GM12891 (cell line): ENCODE measurements around the gene NLGN1.

Experiments
- DNase-seq: peaks from one replicate; pipeline ENCODE4 v3.0.0; 2011; ENCODE audit warnings: low spot score; ENCODE audit not compliant: insufficient read length
- FAIRE-seq: peaks from 2 replicates; lab custom pipeline; 2011; peaks lifted over from hg19 to GRCh38; lab: Jason Lieb, UNC
- PAX5 ChIP-seq: IDR thresholded peaks from 2 replicates; pipeline ENCODE4 v1.6.1; 2011; ENCODE audit warnings: low read length, moderate library complexity, mild to moderate bottlenecking; ENCODE audit not compliant: insufficient read depth, severe bottlenecking
- POLR2A ChIP-seq: IDR thresholded peaks from 2 replicates; pipeline ENCODE4 v1.6.1; 2011; ENCODE audit warnings: low read depth, low read length, control low read depth
- POLR2AphosphoS5 ChIP-seq: IDR thresholded peaks from 2 replicates; pipeline ENCODE4 v1.6.1; 2011; ENCODE audit warnings: low read depth, low read length, control low read depth
- POU2F2 ChIP-seq: IDR thresholded peaks from 2 replicates; pipeline ENCODE4 v1.6.1; 2011; ENCODE audit warnings: low read depth, mild to moderate bottlenecking, control low read depth, low read length, moderate library complexity
- SPI1 ChIP-seq: IDR thresholded peaks from 2 replicates; pipeline ENCODE4 v1.6.1; 2011; ENCODE audit warnings: low read depth, low read length, control low read depth
- TAF1 ChIP-seq: IDR thresholded peaks from 2 replicates; pipeline ENCODE4 v1.6.1; 2011; ENCODE audit warnings: low read depth, low read length, control low read depth

Gene NLGN1

DNA sequence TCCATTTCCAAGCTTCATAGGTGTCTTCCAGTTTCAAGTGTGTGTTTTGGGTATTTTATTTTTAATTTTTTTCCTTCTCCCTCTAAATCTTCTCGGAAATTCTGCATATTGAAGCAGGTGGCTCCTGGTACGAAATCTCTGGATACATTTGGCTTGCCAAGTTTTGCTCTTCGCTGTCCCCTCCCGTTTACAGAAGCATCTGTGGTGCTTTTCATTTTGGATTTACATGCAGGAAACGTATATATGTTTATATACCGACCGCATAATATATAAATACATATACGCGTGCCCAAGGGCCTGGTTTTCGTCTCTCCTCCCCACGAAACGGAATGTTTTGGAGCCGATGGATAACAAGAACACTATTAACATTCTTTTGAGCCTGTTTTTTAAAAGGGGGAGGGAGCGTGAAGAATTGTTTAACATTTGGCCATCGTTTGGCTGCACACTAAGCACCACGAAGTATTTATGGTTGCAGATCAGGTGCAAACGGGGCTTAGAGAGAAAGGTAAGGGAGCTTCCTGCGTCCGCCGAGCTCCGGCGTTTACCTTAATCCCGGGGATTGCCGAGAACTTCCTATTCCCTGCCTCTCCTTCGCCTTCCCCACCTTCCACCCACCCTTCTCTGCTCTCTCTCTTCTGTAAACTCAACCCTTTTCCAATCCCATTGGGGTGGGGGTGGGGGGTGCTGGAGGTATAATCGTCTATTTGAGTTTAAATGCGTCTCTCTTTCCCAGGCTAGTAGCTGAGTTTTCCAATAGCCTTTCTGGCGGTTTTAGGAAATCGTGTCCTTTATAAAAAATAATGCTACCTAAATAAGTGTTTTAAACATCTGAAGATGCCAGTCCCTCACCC, 1.1 kb upstream of the NLGN1 start:
- TF ChIP-seq SPI1: no peak
- TF ChIP-seq PAX5: no peak
- TF ChIP-seq POLR2AphosphoS5: no peak
- no peak for TF ChIP-seq POLR2A
- no peak for TF ChIP-seq TAF1
- TF ChIP-seq POU2F2: no peak
- DNase-seq (no peak), FAIRE-seq (no peak)

DNA sequence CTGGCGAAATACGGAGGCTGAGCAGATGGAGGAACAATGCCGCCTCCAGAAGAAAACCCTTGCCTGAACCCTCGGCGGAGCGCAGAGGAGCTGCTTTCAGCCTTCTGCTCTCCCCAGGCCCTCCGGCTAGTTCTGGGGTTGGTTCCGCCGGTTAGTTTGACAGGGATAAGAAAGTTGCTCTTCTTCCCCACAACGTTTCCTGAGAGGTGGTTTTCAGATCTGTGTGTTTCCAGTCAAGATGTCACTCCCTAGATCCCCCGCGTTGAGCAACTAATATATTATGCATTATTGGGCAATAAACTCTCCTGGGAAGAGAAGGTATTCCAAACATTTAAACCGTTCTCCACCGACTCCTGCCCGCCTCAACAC, 551 bp downstream of the NLGN1 start:
- TF ChIP-seq TAF1: no peak
- TF ChIP-seq SPI1: no peak
- no peak for TF ChIP-seq POU2F2
- no peak for TF ChIP-seq POLR2AphosphoS5
- no peak for TF ChIP-seq POLR2A
- no peak for TF ChIP-seq PAX5
- DNase-seq (no peak), FAIRE-seq (no peak)

- TF ChIP-seq PAX5: no peak
- TF ChIP-seq POLR2AphosphoS5: no peak
- TF ChIP-seq POLR2A: no peak
- no peak for TF ChIP-seq POU2F2
- no peak for TF ChIP-seq SPI1
- no peak for TF ChIP-seq TAF1
- DNase-seq (no peak), FAIRE-seq (no peak)
Measured at GRCh38 chr3:173399044-173399443, 1.5 kb downstream of the NLGN1 start.

DNA sequence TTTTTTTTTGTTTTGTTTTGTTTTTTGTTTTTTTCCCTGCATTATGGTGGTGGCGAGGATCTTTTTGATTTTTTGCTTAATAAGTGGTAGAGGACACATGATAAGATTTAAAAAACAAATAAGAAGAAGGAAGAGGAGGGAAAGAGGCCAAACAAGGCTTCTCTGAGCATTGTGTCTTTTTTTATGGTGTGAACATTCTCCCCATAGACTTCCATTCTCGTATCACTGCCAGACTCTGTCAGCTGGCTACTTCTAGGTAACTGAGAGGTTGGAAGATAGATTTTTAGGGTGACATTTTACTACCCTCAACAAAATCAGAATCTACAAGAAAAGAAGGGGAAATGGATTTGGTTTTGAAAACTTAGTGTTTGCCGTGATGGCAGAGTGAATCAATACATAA, 3.8 kb downstream of the NLGN1 start:
- TF ChIP-seq PAX5 (no peak), POLR2AphosphoS5 (no peak), SPI1 (no peak), TAF1 (no peak), POU2F2 (no peak), POLR2A (no peak)
- no peak for DNase-seq
- no peak for FAIRE-seq

DNA sequence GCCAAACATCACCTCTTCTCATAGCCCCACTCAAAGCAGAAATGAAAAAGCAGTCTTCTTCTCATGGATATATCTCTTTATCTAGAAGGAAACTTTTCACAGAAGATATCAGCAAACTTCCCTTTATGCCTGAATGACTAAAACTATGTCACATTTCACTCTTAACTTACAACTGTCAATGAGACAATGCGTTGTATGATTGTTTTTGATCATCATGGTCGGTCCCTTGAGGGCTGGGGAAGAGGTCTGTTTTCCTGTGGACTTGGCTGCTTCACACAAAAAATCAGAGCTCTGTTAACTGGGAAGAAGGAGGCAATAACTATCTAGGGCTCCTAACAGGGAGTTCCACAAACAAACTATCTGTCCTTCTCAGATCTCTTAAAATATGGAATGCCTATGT, 5.1 kb downstream of the NLGN1 start:
- no peak for FAIRE-seq
- DNase-seq: no peak
- TF ChIP-seq POU2F2 (no peak), PAX5 (no peak), POLR2AphosphoS5 (no peak), SPI1 (no peak)

DNA sequence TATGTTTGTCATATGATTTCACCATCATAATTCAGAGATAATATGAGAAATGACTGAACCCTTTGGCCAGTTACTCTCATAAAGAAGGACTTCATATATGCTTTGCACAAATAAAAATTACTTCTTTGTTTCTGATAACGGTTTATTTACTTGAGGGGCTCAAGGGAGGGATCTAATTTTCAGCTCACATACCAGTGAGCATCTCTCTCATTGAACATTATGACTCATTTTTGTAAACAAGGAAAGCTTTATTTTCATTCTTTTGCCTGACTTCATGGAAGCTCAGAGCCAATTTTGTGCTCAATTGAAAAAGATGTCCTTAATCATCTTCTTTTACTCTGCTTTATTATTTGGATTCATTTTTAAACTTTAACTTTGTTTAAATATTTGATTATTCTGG, 5.8 kb downstream of the NLGN1 start:
- no peak for DNase-seq
- no peak for FAIRE-seq

DNA sequence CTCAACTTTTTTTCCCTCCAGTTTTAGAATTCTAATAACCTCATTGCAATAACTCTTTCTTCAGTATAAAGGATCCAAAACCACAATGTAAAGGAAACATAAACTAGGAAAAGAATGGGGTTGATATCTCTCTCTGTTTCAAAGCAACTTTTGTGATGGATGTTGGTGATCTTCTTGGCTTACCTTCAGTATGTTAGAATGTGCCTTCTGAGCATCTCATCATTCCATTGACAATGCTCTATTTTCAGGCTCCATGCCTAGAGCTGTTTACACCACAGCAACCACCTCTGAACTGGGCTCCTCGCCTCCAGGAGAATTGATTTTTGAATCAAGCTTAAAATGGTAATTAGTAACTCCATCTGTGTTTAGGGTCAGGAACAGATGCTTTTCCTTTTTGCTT, 6.6 kb downstream of the NLGN1 start:
- no peak for TF ChIP-seq POLR2A
- no peak for TF ChIP-seq POLR2AphosphoS5
- no peak for TF ChIP-seq PAX5
- no peak for TF ChIP-seq POU2F2
- no peak for TF ChIP-seq TAF1
- TF ChIP-seq SPI1: no peak
- no peak for DNase-seq
- FAIRE-seq: no peak

More for the DNA sequence above, 5.8 kb downstream of the NLGN1 start:
- TF ChIP-seq POU2F2 (no peak), PAX5 (no peak), SPI1 (no peak), TAF1 (no peak), POLR2A (no peak), POLR2AphosphoS5 (no peak)

DNA sequence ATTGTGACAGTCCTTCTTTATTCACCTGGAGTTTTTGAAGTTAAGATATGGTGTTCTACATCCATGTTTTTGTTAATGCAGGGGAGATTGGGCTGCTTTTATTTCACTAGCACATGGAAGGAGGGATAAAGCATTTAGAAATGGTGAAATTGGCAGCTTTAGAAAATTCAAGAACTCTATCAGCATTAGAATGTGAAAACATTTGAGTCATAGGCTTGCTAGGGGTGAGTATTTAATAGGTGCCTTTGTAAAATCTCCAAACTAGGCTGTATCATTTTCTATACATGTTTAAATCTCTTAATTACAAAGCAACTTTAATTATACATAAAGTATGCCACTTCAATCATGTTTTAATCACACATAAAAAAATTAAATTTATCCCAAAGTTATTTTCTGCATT, 12.9 kb downstream of the NLGN1 start:
- TF ChIP-seq POU2F2 (no peak), PAX5 (no peak), POLR2AphosphoS5 (no peak), POLR2A (no peak), TAF1 (no peak), SPI1 (no peak)
- DNase-seq: no peak
- FAIRE-seq: no peak

DNA sequence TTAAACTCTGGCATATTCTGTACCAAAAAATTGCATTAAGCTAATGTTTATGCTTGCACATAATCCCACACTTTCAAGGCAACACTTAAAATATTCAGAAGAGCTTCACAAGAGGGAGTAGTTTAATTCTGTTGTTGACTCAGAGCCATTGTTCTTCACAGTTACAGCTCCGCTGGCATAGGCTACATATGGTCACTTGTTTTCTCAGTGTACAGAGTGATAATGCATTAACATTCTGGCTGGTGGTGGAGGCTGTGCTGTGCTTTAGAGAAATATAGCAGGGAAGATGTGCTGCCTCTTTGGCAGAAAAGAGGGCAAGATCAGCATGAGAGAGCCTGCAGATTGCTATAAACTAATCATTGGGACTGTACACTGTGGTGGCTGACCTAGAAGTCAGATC, 13.3 kb downstream of the NLGN1 start:
- TF ChIP-seq POLR2AphosphoS5 (no peak), POU2F2 (no peak), TAF1 (no peak), SPI1 (no peak)
- DNase-seq: no peak
- no peak for FAIRE-seq

DNA sequence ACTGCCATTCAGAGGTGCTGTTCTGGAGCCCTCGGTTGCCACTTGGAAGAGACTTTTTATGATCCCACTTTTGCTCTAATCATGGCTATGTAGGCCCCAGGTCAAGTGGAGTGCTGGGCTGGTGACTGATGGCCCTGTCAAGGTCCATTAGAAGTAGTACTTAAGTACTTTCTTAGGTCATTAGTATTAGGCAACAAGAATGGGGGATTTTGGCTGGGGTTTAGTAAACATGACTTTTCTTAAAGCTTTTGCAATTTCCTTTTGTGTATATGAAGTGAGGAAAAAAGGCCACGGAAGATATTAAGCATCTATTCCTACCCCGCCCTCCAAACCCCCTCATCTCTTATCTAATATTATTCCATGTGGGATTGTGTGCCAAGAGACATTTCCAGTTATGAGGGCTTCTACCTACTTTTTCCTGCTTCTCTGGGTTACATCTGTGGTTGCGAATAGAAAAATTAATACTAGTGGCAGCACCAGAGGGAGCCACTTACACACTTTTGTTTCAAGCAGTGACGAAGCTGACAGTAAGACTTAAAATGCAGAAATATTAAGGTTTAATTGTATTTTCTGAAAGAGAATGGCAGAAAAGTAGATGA, 13.9 kb downstream of the NLGN1 start:
- DNase-seq (no peak), FAIRE-seq (no peak)
- no peak for TF ChIP-seq PAX5
- TF ChIP-seq POLR2AphosphoS5: no peak
- TF ChIP-seq SPI1: no peak
- TF ChIP-seq POLR2A: no peak
- no peak for TF ChIP-seq TAF1
- no peak for TF ChIP-seq POU2F2
